Heart left ventricle (tissue), 16 donors: ENCODE data around the gene ARMC8. TPM values are rescaled to one million over a fixed set of nuclear protein-coding genes. Genes with fewer than 3 reads are reported as not detected.

Experiments
- ATAC-seq, 4 donors: fragments of 200-7000 bp; cut with Tn5 transposase; one replicate each; pipeline ENCODE4 v1.9.1; 2020 to 2022; ENCODE audit warnings: moderate library complexity in 4 of 4, mild to moderate bottlenecking in 3 of 4, moderate number of reproducible peaks in 1 of 4
- DNase-seq, 5 donors: peaks; one replicate each; pipeline ENCODE4 v3.0.0-alpha.2; 2020
- H3K27ac ChIP-seq, 12 donors: fragments of 200-600 bp; sonication (generic) in 4 of 12; one replicate each; pipeline versions ENCODE4 v1.5.0 to v1.8.0; 2016 to 2022; ENCODE audit warnings: mild to moderate bottlenecking in 2 of 12
- H3K27me3 ChIP-seq, 9 donors: fragments of 200-600 bp; sonication (generic) in 2 of 9; one replicate each; pipeline versions ENCODE4 v1.5.1 to v1.8.0; 2016 to 2022; ENCODE audit warnings: mild to moderate bottlenecking in 3 of 9
- H3K36me3 ChIP-seq, 9 donors: fragments of 200-600 bp; sonication (generic) in 2 of 9; one replicate each; pipeline versions ENCODE4 v1.5.0 to v1.8.0; 2018 to 2022; ENCODE audit warnings: mild to moderate bottlenecking in 2 of 9
- H3K4me1 ChIP-seq, 12 donors: fragments of 200-600 bp; sonication (generic) in 4 of 12; one replicate each; pipeline versions ENCODE4 v1.5.0 to v1.8.0; 2016 to 2022; ENCODE audit warnings: mild to moderate bottlenecking in 3 of 12
- H3K4me3 ChIP-seq, 12 donors: fragments of 200-600 bp; sonication (generic) in 4 of 12; one replicate each; pipeline versions ENCODE4 v1.5.0 to v1.8.0; 2017 to 2022; ENCODE audit warnings: mild to moderate bottlenecking in 9 of 12, moderate library complexity in 4 of 12
- H3K9me3 ChIP-seq, 12 donors: fragments of 200-600 bp; sonication (generic) in 4 of 12; one replicate each; pipeline versions ENCODE4 v1.5.0 to v1.8.0; 2016 to 2022; ENCODE audit warnings: mild to moderate bottlenecking in 1 of 12
- POLR2A ChIP-seq, 2 donors: fragments of 450-650 bp; IDR thresholded peaks; one replicate each; pipeline ENCODE4 v1.6.1; 2017; ENCODE audit warnings: antibody characterized with exemption in 2 of 2, mild to moderate bottlenecking in 2 of 2, moderate library complexity in 2 of 2
- WGBS, 4 donors: extraction: QIAGEN DNeasy Blood & Tissue Kit in 2 of 4; methylation state at CpG; one replicate each; pipeline versions ENCODE4 v1.1.5 to v1.1.7; 2013 to 2018; 5-methylcytosine and 5-hydroxymethylcytosine counted together
- intact Hi-C, 10 donors: fragments of 100-400 bp; cut with DNase I; formaldehyde crosslinking; loops; one replicate each; pipeline versions ENCODE4 v1.11.1 to v1.14.2; 2022
- polyA plus RNA-seq, 2 donors: library from polyadenylated mRNA; stranded (reverse); fragments of 200-250 nt; gene quantifications; one replicate each; pipeline ENCODE4 v1.2.3, GENCODE V29; 2013
- total RNA-seq, 9 donors: library from RNA; depleted of rRNA in 2 of 9; stranded (reverse); fragments of >200 nt in 2 of 9; fragmentation: NEBNext Ultra II Directional in 3 of 9; extraction: Animal tissue kit (Norgen Biotek cat#: 25700) in 3 of 9; gene quantifications; one replicate each; pipeline versions ENCODE4 v1.1.0 to v1.2.4, GENCODE V29; 2016 to 2023
- TF ChIP-seq, protein P1 (sequence below), 12 donors: fragments of 200-600 bp; sonication (generic) in 4 of 12; IDR thresholded peaks; one replicate each; pipeline versions ENCODE4 v1.5.0 to v1.8.0; 2018 to 2022; ENCODE audit warnings: antibody characterized with exemption in 12 of 12, mild to moderate bottlenecking in 5 of 12
- donor health status: ischemic (EF 13 %, LVEDD 7.1; RV severe dilation, severe dysfunction).
- donor health status: healthy with polysubstance abuse.
- donor health status: DM: no; HTN: yes; CAD: no.
- donor health status: DM: no; HTN: no; CAD: no.
- donor health status: ischemic (EF 25% LVEDD 6.9; RV normal size, moderate dysfunction).
- donor health status: ischemic (EF 25% LVEDD 5.7; RV mildly dilated, moderate dysfunction).
- donor health status: healthy.
- donor health status: DM: yes; HTN: yes; CAD: no.
- donor health status: ischemic (EF 35%, LVEDD 5.7; RV mildly dilated, moderate dysfunction).
- donor health status: nonischemic (EF 11% LVEDD 7.7; RV severe dilation, severe dysfunction).
- donor health status: DM: yes; HTN: yes; CAD: no.
- donor health status: PGD.
- donor health status: ischemic (EF 29% LVEDD 5.4; RV normal size, mild dysfunction).
- donor health status: nonischemic (EF 23%, LVEDD 6.1; RV moderate dilation, normal function).

The ARMC8 gene
- total and polyA plus RNA-seq, 11 donors = 10.1 to 42.9 (median 33.3) TPM

DNA sequence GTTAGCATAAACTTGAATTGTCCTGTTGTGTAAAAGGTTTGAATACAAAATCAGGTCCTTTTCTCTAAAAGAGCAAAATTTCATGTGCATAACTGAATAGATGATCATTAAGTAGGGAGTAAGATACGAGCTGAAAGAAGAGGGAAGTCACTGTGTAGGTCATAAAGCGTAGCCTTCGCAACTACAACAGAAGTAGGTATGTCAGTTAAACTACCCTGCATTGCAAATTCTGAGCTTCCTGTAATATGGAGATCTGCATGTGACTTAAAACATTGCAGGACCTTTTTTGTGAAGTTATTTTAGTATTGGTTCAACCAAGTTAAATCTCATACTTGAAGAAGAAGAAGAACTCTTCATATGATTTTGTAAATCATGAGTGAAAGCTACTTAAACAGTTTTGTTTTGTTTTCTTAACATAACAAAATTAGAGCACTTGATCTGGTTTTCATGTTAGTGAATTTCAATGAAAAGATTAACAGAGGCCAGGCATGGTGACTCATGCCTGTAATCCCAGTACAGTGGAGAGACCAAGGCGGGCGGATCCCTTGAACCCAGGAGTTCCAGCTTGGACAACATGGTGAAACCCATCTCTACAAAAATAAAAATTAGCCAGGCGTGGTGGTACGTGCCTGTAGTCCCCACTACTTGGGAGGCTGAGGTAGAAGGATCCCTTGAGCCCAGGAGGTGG is 26.4 kb downstream of the ARMC8 start:
- no peak for TF ChIP-seq POLR2A (IDR thresholded peaks at IDR 0.05)
- TF ChIP-seq, protein P1, sequence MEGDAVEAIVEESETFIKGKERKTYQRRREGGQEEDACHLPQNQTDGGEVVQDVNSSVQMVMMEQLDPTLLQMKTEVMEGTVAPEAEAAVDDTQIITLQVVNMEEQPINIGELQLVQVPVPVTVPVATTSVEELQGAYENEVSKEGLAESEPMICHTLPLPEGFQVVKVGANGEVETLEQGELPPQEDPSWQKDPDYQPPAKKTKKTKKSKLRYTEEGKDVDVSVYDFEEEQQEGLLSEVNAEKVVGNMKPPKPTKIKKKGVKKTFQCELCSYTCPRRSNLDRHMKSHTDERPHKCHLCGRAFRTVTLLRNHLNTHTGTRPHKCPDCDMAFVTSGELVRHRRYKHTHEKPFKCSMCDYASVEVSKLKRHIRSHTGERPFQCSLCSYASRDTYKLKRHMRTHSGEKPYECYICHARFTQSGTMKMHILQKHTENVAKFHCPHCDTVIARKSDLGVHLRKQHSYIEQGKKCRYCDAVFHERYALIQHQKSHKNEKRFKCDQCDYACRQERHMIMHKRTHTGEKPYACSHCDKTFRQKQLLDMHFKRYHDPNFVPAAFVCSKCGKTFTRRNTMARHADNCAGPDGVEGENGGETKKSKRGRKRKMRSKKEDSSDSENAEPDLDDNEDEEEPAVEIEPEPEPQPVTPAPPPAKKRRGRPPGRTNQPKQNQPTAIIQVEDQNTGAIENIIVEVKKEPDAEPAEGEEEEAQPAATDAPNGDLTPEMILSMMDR (IDR thresholded peaks at IDR 0.05) = no peak
- peaks cover 0 to 11% (median 2%) of the 10 kb centered on the region in 12 donors for H3K4me1 ChIP-seq
- intact Hi-C loops = loop anchor here in 1 of 10 donors (2.0 kb wide), 1 partner anchor 21 kb away; no protein-coding TSS in a partner anchor
- no peak for DNase-seq
- H3K4me3 ChIP-seq = no peak overlapping the region
- no peak for ATAC-seq
- H3K9me3 ChIP-seq = no peaks in the 10 kb centered on the region
- WGBS, 4 donors = 93 to 98% (median 95%) methylated on average over 7 of the region's 7 CpGs
- no peak overlapping the region for H3K27ac ChIP-seq
- no peaks in the 10 kb centered on the region for H3K27me3 ChIP-seq
- peaks cover 0 to 28% (median 13%) of the 10 kb centered on the region in 9 donors for H3K36me3 ChIP-seq

DNA sequence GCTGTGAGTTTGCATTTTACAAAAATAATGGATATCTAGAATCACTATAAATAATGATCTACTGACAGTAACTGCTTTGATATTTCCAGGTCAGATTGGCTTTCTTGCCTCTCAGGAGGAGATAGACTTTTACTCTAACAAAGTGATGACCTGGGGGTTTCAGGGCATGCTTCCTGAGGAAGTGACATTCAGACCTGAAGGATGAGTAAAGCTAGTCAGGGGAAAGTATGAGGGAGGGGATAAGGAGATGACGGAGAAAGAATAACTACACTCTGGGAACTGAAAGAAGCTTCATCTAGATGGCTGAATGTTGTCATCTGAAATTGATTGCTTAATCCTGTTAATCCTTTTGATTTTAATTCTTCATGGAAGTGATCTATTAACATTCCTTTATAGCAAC is 32.2 kb downstream of the ARMC8 start:
- DNase-seq = no peak
- H3K9me3 ChIP-seq = no peaks in the 10 kb centered on the region
- peak overlapping the region in 1 of 12 donors; percentile 3 for H3K27ac ChIP-seq
- no peak overlapping the region for H3K4me3 ChIP-seq
- TF ChIP-seq, protein P1 (IDR thresholded peaks at IDR 0.05) = no peak
- no peak for TF ChIP-seq POLR2A (IDR thresholded peaks at IDR 0.05)
- intact Hi-C loops = no loop called here
- no peak for ATAC-seq
- H3K27me3 ChIP-seq = no peaks in the 10 kb centered on the region
- H3K4me1 ChIP-seq = peaks cover 0 to 43% (median 8%) of the 10 kb centered on the region in 12 donors
- WGBS, 4 donors = 60 to 74% (median 72%) methylated on average over 1 of the region's 1 CpG
- peaks cover 1 to 32% (median 18%) of the 10 kb centered on the region in 9 donors for H3K36me3 ChIP-seq

DNA sequence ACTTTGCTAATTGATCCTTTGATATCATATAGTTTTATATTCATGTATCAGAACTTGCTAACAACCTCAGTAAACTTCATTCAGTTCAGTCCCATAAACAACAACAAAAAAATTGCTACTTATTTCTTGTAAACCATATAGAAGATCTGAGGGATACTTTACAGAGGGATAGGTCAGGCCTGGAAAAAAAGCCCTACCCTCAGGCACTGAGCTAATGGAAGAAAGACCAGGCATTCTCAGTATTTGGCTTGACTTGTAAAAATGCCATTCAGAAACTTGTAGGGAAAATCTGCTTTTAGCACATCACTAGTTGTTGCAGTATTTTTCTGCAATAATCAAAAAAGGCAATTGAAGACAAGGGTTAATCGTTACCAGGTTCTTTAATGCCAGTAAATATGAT is 33.1 kb downstream of the ARMC8 start:
- Histone ChIP-seq H3K36me3 (peaks cover 3 to 40% (median 27%) of the 10 kb centered on the region in 9 donors), H3K9me3 (no peaks in the 10 kb centered on the region), H3K4me3 (no peak overlapping the region), H3K4me1 (peaks cover 0 to 43% (median 8%) of the 10 kb centered on the region in 12 donors), H3K27ac (no peak overlapping the region), H3K27me3 (no peaks in the 10 kb centered on the region)
- intact Hi-C loops = loop anchor here in 1 of 10 donors (10.0 kb wide), 1 partner anchor 1155 kb away; no protein-coding TSS in a partner anchor
- ATAC-seq (no peak), DNase-seq (no peak)
- WGBS, 4 donors = 96 to 100% (median 98%) methylated on average over 1 of the region's 1 CpG
- no peak for TF ChIP-seq POLR2A (IDR thresholded peaks at IDR 0.05)
- TF ChIP-seq, protein P1 (IDR thresholded peaks at IDR 0.05) = no peak

DNA sequence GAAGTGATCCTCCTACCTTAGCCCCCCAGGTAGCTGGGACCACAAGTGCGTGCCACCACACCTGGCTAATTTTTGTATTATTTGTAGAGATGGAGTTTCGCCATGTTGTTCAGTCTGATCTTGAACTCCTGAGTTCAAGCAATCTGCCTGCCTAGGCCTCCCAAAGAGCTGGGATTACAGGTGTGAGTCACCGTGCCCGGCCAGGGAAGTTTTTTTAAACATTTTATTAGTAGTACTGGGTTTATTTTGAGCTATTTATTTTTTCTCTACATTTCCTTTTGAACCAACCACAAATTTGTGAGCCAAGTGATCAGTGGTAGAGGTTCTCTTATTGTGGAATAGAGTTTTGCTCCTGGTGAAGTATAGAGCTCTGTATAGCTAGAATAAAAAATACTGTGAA is 33.7 kb downstream of the ARMC8 start:
- no peak overlapping the region for H3K27ac ChIP-seq
- H3K27me3 ChIP-seq = no peaks in the 10 kb centered on the region
- no peak for ATAC-seq
- intact Hi-C loops = loop anchor here in 1 of 10 donors (10.0 kb wide), 1 partner anchor 1154 kb away; no protein-coding TSS in a partner anchor
- 93 to 97% (median 95%) methylated on average over 4 of the region's 4 CpGs for WGBS, 4 donors
- H3K4me3 ChIP-seq = no peak overlapping the region
- peaks cover 0 to 43% (median 8%) of the 10 kb centered on the region in 12 donors for H3K4me1 ChIP-seq
- no peaks in the 10 kb centered on the region for H3K9me3 ChIP-seq
- no peak for DNase-seq
- TF ChIP-seq, protein P1 (IDR thresholded peaks at IDR 0.05) = no peak
- TF ChIP-seq POLR2A (IDR thresholded peaks at IDR 0.05) = no peak
- H3K36me3 ChIP-seq = peaks cover 3 to 41% (median 33%) of the 10 kb centered on the region in 9 donors
